Ramos (cell line): ENCODE results near the gene LRRC28.
"Not testable (repeated sequence)": the region's sequence is repeated elsewhere in the genome, so short reads cannot be mapped to it uniquely, and the experiment has no call there.

Experiments
- in situ Hi-C: fragments of 300-500 bp; cut with MboI; formaldehyde crosslinking; loops from one replicate; pipeline ENCODE4 v1.14.3; 2022; ENCODE audit warnings: low sequenced_read_pairs; ENCODE audit not compliant: unreplicated experiment

The LRRC28 gene

GRCh38 chr15:99385005-99385669 lies 133.9 kb downstream of the LRRC28 start:
- in situ Hi-C loops: no loop called here

GRCh38 chr15:99385865-99386264 lies 134.6 kb downstream of the LRRC28 start:
- in situ Hi-C loops: no loop called here

- in situ Hi-C loops: no loop called here
Measured at GRCh38 chr15:99386391-99386790, 135.1 kb downstream of the LRRC28 start.

GRCh38 chr15:99387421-99388168 lies 136.3 kb downstream of the LRRC28 start:
- in situ Hi-C loops: no loop called here

- in situ Hi-C loops: no loop called here
Measured at GRCh38 chr15:99390667-99391066, 139.4 kb downstream of the LRRC28 start.

GRCh38 chr15:99393641-99394040 lies 142.4 kb downstream of the LRRC28 start:
- in situ Hi-C loops: no loop called here

GRCh38 chr15:99396375-99396774 lies 145.1 kb downstream of the LRRC28 start:
- in situ Hi-C loops: no loop called here

GRCh38 chr15:99399061-99399460 lies 147.8 kb downstream of the LRRC28 start:
- in situ Hi-C loops: no loop called here

- in situ Hi-C loops: no loop called here
Measured at GRCh38 chr15:99399618-99400017, 148.3 kb downstream of the LRRC28 start.

- in situ Hi-C loops: not testable (repeated sequence)
Measured at GRCh38 chr15:99401216-99401615, 149.9 kb downstream of the LRRC28 start.

GRCh38 chr15:99402014-99402729 lies 150.9 kb downstream of the LRRC28 start:
- in situ Hi-C loops: no loop called here

GRCh38 chr15:99403597-99403996 lies 152.3 kb downstream of the LRRC28 start:
- in situ Hi-C loops: no loop called here

GRCh38 chr15:99404454-99404853 lies 153.2 kb downstream of the LRRC28 start:
- in situ Hi-C loops: no loop called here

GRCh38 chr15:99406120-99406519 lies 154.8 kb downstream of the LRRC28 start:
- in situ Hi-C loops: no loop called here

GRCh38 chr15:99406716-99407487 lies 155.6 kb downstream of the LRRC28 start:
- in situ Hi-C loops: no loop called here

GRCh38 chr15:99407716-99408115 lies 156.4 kb downstream of the LRRC28 start:
- in situ Hi-C loops: no loop called here

- in situ Hi-C loops: no loop called here
Measured at GRCh38 chr15:99408236-99409096, 157.2 kb downstream of the LRRC28 start.

GRCh38 chr15:99409097-99409473 lies 157.8 kb downstream of the LRRC28 start:
- in situ Hi-C loops: no loop called here

- in situ Hi-C loops: no loop called here
Measured at GRCh38 chr15:99409560-99409959, 158.3 kb downstream of the LRRC28 start.

- in situ Hi-C loops: no loop called here
Measured at GRCh38 chr15:99410477-99410876, 159.2 kb downstream of the LRRC28 start.
